A549 (cell line): Measurements from ENCODE around the gene DUSP2. TPM values are rescaled to one million over a fixed set of nuclear protein-coding genes. Genes with fewer than 3 reads are reported as not detected.

Source experiments
- ATAC-seq, 2 experiments: fragments of 200-7000 bp in 1 of 2; fragments of >200 bp in 1 of 2; cut with Nextera tagmentation in 1 of 2; cut with Tn5 transposase in 1 of 2; 3 replicates each; pipeline versions ENCODE4 v1.8.0 to v1.9.1; 2018 to 2020; ENCODE audit warnings: mild to moderate bottlenecking in 1 of 2, moderate library complexity in 1 of 2
- CTCF ChIA-PET: fragments of 300-600 bp; sonication (Branson Sonifier 250); formaldehyde crosslinking; extraction: SDS; loops from one replicate; lab custom pipeline; 2021; ENCODE audit warnings: antibody characterized with exemption, inconsistent platforms; lab: Yijun Ruan, JAX
- POLR2A ChIA-PET: fragments of 350-600 bp; formaldehyde crosslinking; extraction: SDS; loops from one replicate; lab custom pipeline; 2021; ENCODE audit warnings: antibody characterized with exemption, inconsistent platforms; lab: Yijun Ruan, JAX
- DNase-seq, 2 experiments: peaks; one replicate each; pipeline versions ENCODE4 v3.0.0 to v3.0.0-alpha.2; 2011 to 2016; ENCODE audit warnings: low read depth in 1 of 2, low spot score in 1 of 2
- FAIRE-seq: peaks from 2 replicates; lab custom pipeline; 2011; peaks lifted over from hg19 to GRCh38; lab: Jason Lieb, UNC
- H3K27ac ChIP-seq, 2 experiments: fragments of >200 bp; sonication (Bioruptor Twin); formaldehyde crosslinking; 3 replicates each; pipeline ENCODE4 v1.5.1; 2016 to 2017
- H3K4me1 ChIP-seq: fragments of >200 bp; sonication (Bioruptor Twin); formaldehyde crosslinking; 3 replicates; pipeline ENCODE4 v1.6.1; 2016
- H3K4me2 ChIP-seq: fragments of >200 bp; sonication (Bioruptor Twin); formaldehyde crosslinking; 3 replicates; pipeline ENCODE4 v1.6.1; 2016
- H3K4me3 ChIP-seq: fragments of >200 bp; sonication (Bioruptor Twin); formaldehyde crosslinking; 3 replicates; pipeline ENCODE4 v1.5.1; 2016
- H3K9me3 ChIP-seq: fragments of >200 bp; sonication (Bioruptor Twin); formaldehyde crosslinking; 3 replicates; pipeline ENCODE4 v1.6.1; 2016
- BHLHE40 ChIP-seq: IDR thresholded peaks from 2 replicates; pipeline ENCODE4 v1.6.1; 2012; ENCODE audit warnings: low read depth, low read length, inconsistent platforms
- CTCF ChIP-seq: fragments of >200 bp; sonication (Bioruptor Twin); formaldehyde crosslinking; IDR thresholded peaks from 3 replicates; pipeline ENCODE4 v1.5.1; 2016
- EHMT2 ChIP-seq: fragments of 200-600 bp; sonication (generic); IDR thresholded peaks from 2 replicates; pipeline ENCODE4 v1.6.1; 2016; ENCODE audit warnings: antibody characterized with exemption, low read depth, mild to moderate bottlenecking, moderate library complexity
- GATA3 ChIP-seq: IDR thresholded peaks from 2 replicates; pipeline ENCODE4 v1.6.1; 2012; ENCODE audit warnings: borderline replicate concordance
- HDAC2 ChIP-seq: fragments of 200-600 bp; sonication (generic); IDR thresholded peaks from 2 replicates; pipeline ENCODE4 v1.6.1; 2016
- HOXB5 ChIP-seq: fragments of 250-450 bp; sonication (Bioruptor Pico); IDR thresholded peaks from 2 replicates; pipeline ENCODE4 v1.5.0; 2020; ENCODE audit warnings: mild to moderate bottlenecking, moderate library complexity
- JUNB ChIP-seq: fragments of >200 bp; sonication (Bioruptor Twin); formaldehyde crosslinking; IDR thresholded peaks from 2 replicates; pipeline ENCODE4 v1.6.1; 2016
- MAX ChIP-seq: IDR thresholded peaks from 2 replicates; pipeline ENCODE4 v1.6.1; 2012
- POLR2AphosphoS2 ChIP-seq: conservative IDR thresholded peaks from 2 replicates; pipeline ENCODE4 v1.6.1; 2012; ENCODE audit warnings: low read length, improper control_type of control experiment, inconsistent platforms
- RNF2 ChIP-seq: fragments of 200-600 bp; sonication (generic); IDR thresholded peaks from 2 replicates; pipeline ENCODE4 v1.6.1; 2016; ENCODE audit warnings: low read depth, mild to moderate bottlenecking, antibody characterized with exemption, moderate library complexity, borderline replicate concordance
- SREBF2 ChIP-seq: fragments of 450-650 bp; IDR thresholded peaks from 2 replicates; pipeline ENCODE4 v1.6.1; 2014; ENCODE audit warnings: mild to moderate bottlenecking, moderate library complexity
- TP53 ChIP-seq: fragments of 250-450 bp; sonication (Bioruptor Pico); IDR thresholded peaks from 2 replicates; pipeline ENCODE4 v1.5.0; 2021; ENCODE audit warnings: mild to moderate bottlenecking, moderate library complexity
- USF2 ChIP-seq: fragments of 450-650 bp; IDR thresholded peaks from 2 replicates; pipeline ENCODE4 v1.6.1; 2014; ENCODE audit warnings: antibody characterized with exemption
- ZC3H11A ChIP-seq: fragments of 450-650 bp; IDR thresholded peaks from 2 replicates; pipeline ENCODE4 v1.6.1; 2014; ENCODE audit warnings: antibody characterized with exemption, mild to moderate bottlenecking
- ZFP36 ChIP-seq: fragments of 450-650 bp; IDR thresholded peaks from 2 replicates; pipeline ENCODE4 v1.6.1; 2014; ENCODE audit warnings: borderline replicate concordance; ENCODE audit not compliant: partially characterized antibody
- WGBS: methylation state at CpG from one replicate; pipeline ENCODE4 v1.1.6; 2017; ENCODE audit errors: missing lambda C conversion rate; 5-methylcytosine and 5-hydroxymethylcytosine counted together
- polyA plus RNA-seq, 4 experiments: library from polyadenylated mRNA; depleted of rRNA in 3 of 4; stranded (reverse); fragments of >200 nt; fragmentation: RNase III in 1 of 4; extraction: RNeasy Plus Mini Kit Qiagen cat#74134 plus additional on column Dnase treatment in 1 of 4; gene quantifications; 2 replicates in 3 of 4; 3 replicates in 1 of 4; pipeline ENCODE4 v1.2.3, GENCODE V29; 2011 to 2017
- TF ChIP-seq, protein P1 (sequence below): IDR thresholded peaks from 2 replicates; pipeline ENCODE4 v1.6.1; 2012; ENCODE audit warnings: low read depth, borderline replicate concordance
- TF ChIP-seq, protein P2 (sequence below): fragments of 200-600 bp; sonication (generic); IDR thresholded peaks from 2 replicates; pipeline ENCODE4 v1.6.1; 2016; ENCODE audit warnings: antibody characterized with exemption, mild to moderate bottlenecking, moderate library complexity

DUSP2 gene
- polyA plus RNA-seq, 2 of the 4 experiments (the other 2 are of a cell fraction): 0.26 to 0.27 TPM

- WGBS: 74% methylated on average over 4 of the region's 4 CpGs
- ChIA-PET POLR2A (no interaction called here), CTCF (interaction anchor here (1.0 to 2.4 kb wide), 3 partner anchors 23 to 100 kb away, joined by 3 to 17 read pairs (median 3); partner anchors contain the start of gene ADRA2B)
- H3K4me3 ChIP-seq: no peak overlapping the region
- ATAC-seq (no peak), FAIRE-seq (no peak), DNase-seq (no peak)
- H3K4me1 ChIP-seq: peaks cover 12% of the 10 kb centered on the region; the same call in 1 of the 3 replicates
- H3K27ac ChIP-seq: no peak overlapping the region
- no peak overlapping the region for H3K4me2 ChIP-seq
- no peak for TF ChIP-seq POLR2AphosphoS2
- TF ChIP-seq CTCF: no peak
- TF ChIP-seq EHMT2: no peak
- no peak for TF ChIP-seq USF2
- no peak for TF ChIP-seq MAX
- TF ChIP-seq JUNB: no peak
- TF ChIP-seq, protein P1, sequence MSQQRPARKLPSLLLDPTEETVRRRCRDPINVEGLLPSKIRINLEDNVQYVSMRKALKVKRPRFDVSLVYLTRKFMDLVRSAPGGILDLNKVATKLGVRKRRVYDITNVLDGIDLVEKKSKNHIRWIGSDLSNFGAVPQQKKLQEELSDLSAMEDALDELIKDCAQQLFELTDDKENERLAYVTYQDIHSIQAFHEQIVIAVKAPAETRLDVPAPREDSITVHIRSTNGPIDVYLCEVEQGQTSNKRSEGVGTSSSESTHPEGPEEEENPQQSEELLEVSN: no peak
- no peak for TF ChIP-seq HOXB5 (CRISPR knock-in tag)
- TF ChIP-seq RNF2: no peak
- TF ChIP-seq GATA3: no peak
- TF ChIP-seq HDAC2: no peak
- no peak for TF ChIP-seq SREBF2
- TF ChIP-seq, protein P2, sequence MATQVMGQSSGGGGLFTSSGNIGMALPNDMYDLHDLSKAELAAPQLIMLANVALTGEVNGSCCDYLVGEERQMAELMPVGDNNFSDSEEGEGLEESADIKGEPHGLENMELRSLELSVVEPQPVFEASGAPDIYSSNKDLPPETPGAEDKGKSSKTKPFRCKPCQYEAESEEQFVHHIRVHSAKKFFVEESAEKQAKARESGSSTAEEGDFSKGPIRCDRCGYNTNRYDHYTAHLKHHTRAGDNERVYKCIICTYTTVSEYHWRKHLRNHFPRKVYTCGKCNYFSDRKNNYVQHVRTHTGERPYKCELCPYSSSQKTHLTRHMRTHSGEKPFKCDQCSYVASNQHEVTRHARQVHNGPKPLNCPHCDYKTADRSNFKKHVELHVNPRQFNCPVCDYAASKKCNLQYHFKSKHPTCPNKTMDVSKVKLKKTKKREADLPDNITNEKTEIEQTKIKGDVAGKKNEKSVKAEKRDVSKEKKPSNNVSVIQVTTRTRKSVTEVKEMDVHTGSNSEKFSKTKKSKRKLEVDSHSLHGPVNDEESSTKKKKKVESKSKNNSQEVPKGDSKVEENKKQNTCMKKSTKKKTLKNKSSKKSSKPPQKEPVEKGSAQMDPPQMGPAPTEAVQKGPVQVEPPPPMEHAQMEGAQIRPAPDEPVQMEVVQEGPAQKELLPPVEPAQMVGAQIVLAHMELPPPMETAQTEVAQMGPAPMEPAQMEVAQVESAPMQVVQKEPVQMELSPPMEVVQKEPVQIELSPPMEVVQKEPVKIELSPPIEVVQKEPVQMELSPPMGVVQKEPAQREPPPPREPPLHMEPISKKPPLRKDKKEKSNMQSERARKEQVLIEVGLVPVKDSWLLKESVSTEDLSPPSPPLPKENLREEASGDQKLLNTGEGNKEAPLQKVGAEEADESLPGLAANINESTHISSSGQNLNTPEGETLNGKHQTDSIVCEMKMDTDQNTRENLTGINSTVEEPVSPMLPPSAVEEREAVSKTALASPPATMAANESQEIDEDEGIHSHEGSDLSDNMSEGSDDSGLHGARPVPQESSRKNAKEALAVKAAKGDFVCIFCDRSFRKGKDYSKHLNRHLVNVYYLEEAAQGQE: no peak
- TF ChIP-seq ZFP36: no peak
- no peak for TF ChIP-seq ZC3H11A
- no peak for TF ChIP-seq BHLHE40
- no peak for TF ChIP-seq TP53 (CRISPR knock-in tag)
- H3K9me3 ChIP-seq: no peaks in the 10 kb centered on the region
These were observed 51.7 kb downstream of the DUSP2 start for GRCh38 chr2:96093528-96093927.

Other genes with a start within 250 kb of the DUSP2 start
- gene ANKRD36C, start 153.6 kb downstream of the DUSP2 start, polyA plus RNA-seq (2011; rRNA removed): 9.9 and 11.5 TPM in 2 replicates
- 2.2 to 3.1 TPM (median 2.5 TPM) in 3 replicates for gene ANKRD36C, start 153.6 kb downstream of the DUSP2 start, polyA plus RNA-seq (2017; fragmentation: RNase III; extraction: RNeasy Plus Mini Kit Qiagen cat#74134 plus additional on column Dnase treatment)
- not detected in 2 replicates for gene GPAT2, start 110.5 kb downstream of the DUSP2 start, polyA plus RNA-seq (2011; rRNA removed)
- not detected in 3 replicates for gene GPAT2, start 110.5 kb downstream of the DUSP2 start, polyA plus RNA-seq (2017; fragmentation: RNase III; extraction: RNeasy Plus Mini Kit Qiagen cat#74134 plus additional on column Dnase treatment)
- gene ADRA2B, start 28.9 kb downstream of the DUSP2 start, polyA plus RNA-seq (2011; rRNA removed): 0.03 TPM in 2 replicates
- 0.04 to 0.07 TPM (median 0.05 TPM) in 3 replicates for gene ADRA2B, start 28.9 kb downstream of the DUSP2 start, polyA plus RNA-seq (2017; fragmentation: RNase III; extraction: RNeasy Plus Mini Kit Qiagen cat#74134 plus additional on column Dnase treatment)
- gene ASTL, start 6.9 kb downstream of the DUSP2 start, polyA plus RNA-seq (2011; rRNA removed): not detected in 2 replicates
- gene ASTL, start 6.9 kb downstream of the DUSP2 start, polyA plus RNA-seq (2017; fragmentation: RNase III; extraction: RNeasy Plus Mini Kit Qiagen cat#74134 plus additional on column Dnase treatment): not detected in 3 replicates
- gene STARD7, start 63.4 kb upstream of the DUSP2 start, polyA plus RNA-seq (2011; rRNA removed): 119 and 136 TPM in 2 replicates
- gene STARD7, start 63.4 kb upstream of the DUSP2 start, polyA plus RNA-seq (2017; fragmentation: RNase III; extraction: RNeasy Plus Mini Kit Qiagen cat#74134 plus additional on column Dnase treatment): 97.1 to 101 TPM (median 99.7 TPM) in 3 replicates
- gene TMEM127, start 120.6 kb upstream of the DUSP2 start, polyA plus RNA-seq (2011; rRNA removed): 38.7 and 45.3 TPM in 2 replicates
- gene TMEM127, start 120.6 kb upstream of the DUSP2 start, polyA plus RNA-seq (2017; fragmentation: RNase III; extraction: RNeasy Plus Mini Kit Qiagen cat#74134 plus additional on column Dnase treatment): 28.8 to 31.9 TPM (median 31.4 TPM) in 3 replicates
- 99.7 and 123 TPM in 2 replicates for gene CIAO1, start 120.8 kb upstream of the DUSP2 start, polyA plus RNA-seq (2011; rRNA removed)
- 83.2 to 88.4 TPM (median 87.6 TPM) in 3 replicates for gene CIAO1, start 120.8 kb upstream of the DUSP2 start, polyA plus RNA-seq (2017; fragmentation: RNase III; extraction: RNeasy Plus Mini Kit Qiagen cat#74134 plus additional on column Dnase treatment)
- gene SNRNP200, start 160.1 kb upstream of the DUSP2 start, polyA plus RNA-seq (2011; rRNA removed): 202 and 315 TPM in 2 replicates
- 118 to 128 TPM (median 124 TPM) in 3 replicates for gene SNRNP200, start 160.1 kb upstream of the DUSP2 start, polyA plus RNA-seq (2017; fragmentation: RNase III; extraction: RNeasy Plus Mini Kit Qiagen cat#74134 plus additional on column Dnase treatment)
- not detected in 2 replicates for gene ITPRIPL1, start 179.9 kb upstream of the DUSP2 start, polyA plus RNA-seq (2011; rRNA removed)
- gene ITPRIPL1, start 179.9 kb upstream of the DUSP2 start, polyA plus RNA-seq (2017; fragmentation: RNase III; extraction: RNeasy Plus Mini Kit Qiagen cat#74134 plus additional on column Dnase treatment): not detected in 3 replicates
- 41.5 and 53.3 TPM in 2 replicates for gene NCAPH, start 190.3 kb upstream of the DUSP2 start, polyA plus RNA-seq (2011; rRNA removed)
- gene NCAPH, start 190.3 kb upstream of the DUSP2 start, polyA plus RNA-seq (2017; fragmentation: RNase III; extraction: RNeasy Plus Mini Kit Qiagen cat#74134 plus additional on column Dnase treatment): 43.0 to 47.1 TPM (median 45.4 TPM) in 3 replicates